Endothelial cell of umbilical vein (primary cell): ENCODE measurements around the gene AFDN.

Experiments
- CTCF ChIP-seq, 2 donors: IDR thresholded peaks; 1 replicate in 1 of 2; 2 replicates in 1 of 2; pipeline ENCODE4 v1.5.1; 2011; ENCODE audit warnings: low read length in 2 of 2, mild to moderate bottlenecking in 2 of 2, moderate library complexity in 2 of 2, control low read depth in 1 of 2, inconsistent platforms in 1 of 2, low read depth in 1 of 2; ENCODE audit not compliant: insufficient read depth in 1 of 2; ENCODE audit errors: extremely low read depth in 1 of 2
- EZH2 ChIP-seq: IDR thresholded peaks from 2 replicates; pipeline ENCODE4 v1.6.1; 2012; ENCODE audit warnings: borderline replicate concordance, low read depth, mild to moderate bottlenecking, moderate library complexity, low read length, inconsistent platforms; ENCODE audit not compliant: severe bottlenecking
- FOS ChIP-seq: IDR thresholded peaks from 2 replicates; pipeline ENCODE4 v1.6.1; 2011; ENCODE audit warnings: mild to moderate bottlenecking, low read length, moderate library complexity, borderline replicate concordance; ENCODE audit not compliant: insufficient read depth
- GATA2 ChIP-seq: IDR thresholded peaks from 2 replicates; pipeline ENCODE4 v1.7.0; 2011; ENCODE audit warnings: low read depth, mild to moderate bottlenecking, moderate library complexity, mixed read lengths, low read length; ENCODE audit not compliant: insufficient read length, insufficient read depth
- JUN ChIP-seq: IDR thresholded peaks from 2 replicates; pipeline ENCODE4 v1.6.1; 2011; ENCODE audit warnings: borderline replicate concordance, low read depth; ENCODE audit not compliant: insufficient read length, insufficient read depth
- MYC ChIP-seq: IDR thresholded peaks from one replicate; pipeline ENCODE4 v1.6.1; 2011; ENCODE audit warnings: mild to moderate bottlenecking, low read depth, low read length
- POLR2A ChIP-seq: IDR thresholded peaks from 2 replicates; pipeline ENCODE4 v1.6.1; 2012; ENCODE audit warnings: low read depth, mild to moderate bottlenecking, control low read depth, low read length
- POLR2AphosphoS5 ChIP-seq: IDR thresholded peaks from 2 replicates; pipeline ENCODE4 v1.6.1; 2012; ENCODE audit warnings: low read depth, mild to moderate bottlenecking, control low read depth, low read length, moderate library complexity; ENCODE audit not compliant: insufficient read depth
- TF ChIP-seq, protein P1 (sequence below): IDR thresholded peaks from 2 replicates; pipeline ENCODE4 v1.6.1; 2011; ENCODE audit not compliant: insufficient read depth, insufficient read length

- no peak for TF ChIP-seq CTCF (IDR thresholded peaks at IDR 0.05; ENCODE audit: extremely low read depth in 1 of 2, insufficient read depth in 1 of 2, low read depth in 1 of 2, low read length in 2 of 2)
- TF ChIP-seq, protein P1, sequence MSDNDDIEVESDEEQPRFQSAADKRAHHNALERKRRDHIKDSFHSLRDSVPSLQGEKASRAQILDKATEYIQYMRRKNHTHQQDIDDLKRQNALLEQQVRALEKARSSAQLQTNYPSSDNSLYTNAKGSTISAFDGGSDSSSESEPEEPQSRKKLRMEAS, result no peak
- TF ChIP-seq EZH2, result no peak
- no peak for TF ChIP-seq POLR2AphosphoS5
- TF ChIP-seq MYC, result no peak
- TF ChIP-seq POLR2A, result no peak
- TF ChIP-seq JUN, result no peak
- no peak for TF ChIP-seq FOS
- TF ChIP-seq GATA2, result no peak
Observed at GRCh38 chr6:168009331-168009730, 182.6 kb downstream of the AFDN start.
